GM10266 (cell line): ENCODE data around the gene MRAS.

Source experiments
- DNase-seq: peaks from one replicate; pipeline ENCODE4 v3.0.0; 2012; ENCODE audit errors: extremely low spot score
- TF ChIP-seq, protein P1 (sequence below): IDR thresholded peaks from 2 replicates; pipeline ENCODE4 v1.5.1; 2012; ENCODE audit warnings: mild to moderate bottlenecking, low read depth; ENCODE audit not compliant: control insufficient read depth, insufficient read depth; ENCODE audit errors: missing control alignments

Gene MRAS

DNA sequence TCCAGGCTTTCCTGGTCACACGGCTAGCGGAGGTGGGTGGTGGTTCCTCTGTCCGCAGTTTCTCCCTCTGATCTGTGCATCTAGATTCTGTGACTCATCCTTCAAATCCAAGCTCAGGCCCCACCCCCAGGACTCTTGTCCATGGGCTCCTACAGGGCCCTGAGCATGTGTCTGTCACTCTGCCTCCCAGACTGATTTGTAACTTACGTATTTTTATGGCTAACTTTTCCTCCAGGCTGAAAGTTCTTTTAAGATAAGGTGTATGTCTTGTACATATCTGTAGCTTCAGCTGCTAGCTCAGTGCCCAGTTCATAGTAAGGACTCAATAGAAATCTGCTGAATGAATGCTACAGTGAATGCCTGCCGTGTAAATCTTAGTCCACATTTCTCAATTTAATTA is 94.1 kb downstream of the MRAS start:
- DNase-seq, result no peak
- TF ChIP-seq, protein P1, sequence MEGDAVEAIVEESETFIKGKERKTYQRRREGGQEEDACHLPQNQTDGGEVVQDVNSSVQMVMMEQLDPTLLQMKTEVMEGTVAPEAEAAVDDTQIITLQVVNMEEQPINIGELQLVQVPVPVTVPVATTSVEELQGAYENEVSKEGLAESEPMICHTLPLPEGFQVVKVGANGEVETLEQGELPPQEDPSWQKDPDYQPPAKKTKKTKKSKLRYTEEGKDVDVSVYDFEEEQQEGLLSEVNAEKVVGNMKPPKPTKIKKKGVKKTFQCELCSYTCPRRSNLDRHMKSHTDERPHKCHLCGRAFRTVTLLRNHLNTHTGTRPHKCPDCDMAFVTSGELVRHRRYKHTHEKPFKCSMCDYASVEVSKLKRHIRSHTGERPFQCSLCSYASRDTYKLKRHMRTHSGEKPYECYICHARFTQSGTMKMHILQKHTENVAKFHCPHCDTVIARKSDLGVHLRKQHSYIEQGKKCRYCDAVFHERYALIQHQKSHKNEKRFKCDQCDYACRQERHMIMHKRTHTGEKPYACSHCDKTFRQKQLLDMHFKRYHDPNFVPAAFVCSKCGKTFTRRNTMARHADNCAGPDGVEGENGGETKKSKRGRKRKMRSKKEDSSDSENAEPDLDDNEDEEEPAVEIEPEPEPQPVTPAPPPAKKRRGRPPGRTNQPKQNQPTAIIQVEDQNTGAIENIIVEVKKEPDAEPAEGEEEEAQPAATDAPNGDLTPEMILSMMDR, result no peak

DNA sequence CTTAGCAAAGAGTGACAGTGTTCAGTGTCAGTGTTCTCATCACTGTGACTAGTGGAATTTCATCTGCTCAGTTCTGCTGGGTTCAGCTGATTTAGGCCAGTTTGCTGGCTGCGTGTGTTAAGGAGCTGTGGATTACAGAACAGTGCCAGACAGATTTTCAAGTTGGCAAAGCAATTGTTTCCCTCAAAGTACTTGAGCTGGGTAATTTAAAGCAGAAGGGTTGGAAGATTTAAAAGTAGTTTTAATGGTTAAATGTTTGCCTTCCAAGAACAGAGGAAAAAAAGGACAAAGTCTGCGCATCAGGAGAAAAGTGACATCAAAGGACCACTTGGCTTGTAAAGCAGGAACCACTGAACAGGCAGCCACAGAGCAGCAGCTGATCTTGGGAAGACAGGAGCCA is 94.7 kb downstream of the MRAS start:
- TF ChIP-seq, protein P1, result no peak
- no peak for DNase-seq

DNA sequence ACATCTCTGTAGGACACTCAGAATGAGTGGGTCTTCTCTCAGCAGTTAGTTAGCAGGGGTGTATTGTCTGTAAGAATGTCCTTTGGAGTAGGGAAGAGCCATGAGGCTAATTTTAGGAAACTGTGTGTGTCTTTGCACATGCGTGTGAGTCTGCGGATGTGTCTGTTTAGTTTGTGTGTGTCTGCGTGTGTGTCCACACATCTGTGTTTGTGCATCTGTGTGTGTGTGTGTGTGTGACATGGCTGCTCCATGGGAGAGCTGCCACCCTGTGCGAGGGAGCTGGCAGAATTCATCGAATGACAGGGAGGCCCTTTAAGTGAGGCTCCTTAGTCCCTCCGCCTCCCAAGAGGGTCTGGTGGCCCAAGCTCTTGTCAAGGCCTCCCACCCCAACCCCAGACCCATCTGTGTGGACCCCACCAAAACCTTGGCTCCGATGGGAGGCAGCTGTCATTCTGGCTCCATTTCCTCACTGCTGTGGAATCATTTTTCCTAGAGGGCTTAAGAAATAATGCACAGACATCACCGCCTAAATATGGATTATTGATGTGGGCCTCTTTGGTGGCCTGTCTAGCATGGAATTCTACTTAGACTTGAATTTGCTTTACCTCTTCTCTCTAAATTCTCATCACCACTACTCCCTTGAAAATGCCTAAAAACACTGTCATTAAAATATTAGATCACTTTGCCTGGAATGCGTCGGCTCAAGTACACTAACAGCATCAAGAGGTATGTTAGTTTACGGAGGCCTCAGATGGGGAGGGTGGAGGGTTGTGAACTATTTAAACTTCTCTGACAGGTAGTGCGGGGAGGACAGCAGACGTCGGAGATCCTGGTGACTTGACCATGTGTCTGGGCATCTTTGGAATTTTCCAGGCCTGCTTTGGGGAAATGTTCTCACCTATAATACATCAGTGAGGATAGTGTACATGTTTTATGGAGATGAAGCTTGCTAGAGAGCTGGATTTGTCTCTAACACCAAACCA is 95.4 kb downstream of the MRAS start:
- TF ChIP-seq, protein P1, result no peak
- DNase-seq, result no peak

DNA sequence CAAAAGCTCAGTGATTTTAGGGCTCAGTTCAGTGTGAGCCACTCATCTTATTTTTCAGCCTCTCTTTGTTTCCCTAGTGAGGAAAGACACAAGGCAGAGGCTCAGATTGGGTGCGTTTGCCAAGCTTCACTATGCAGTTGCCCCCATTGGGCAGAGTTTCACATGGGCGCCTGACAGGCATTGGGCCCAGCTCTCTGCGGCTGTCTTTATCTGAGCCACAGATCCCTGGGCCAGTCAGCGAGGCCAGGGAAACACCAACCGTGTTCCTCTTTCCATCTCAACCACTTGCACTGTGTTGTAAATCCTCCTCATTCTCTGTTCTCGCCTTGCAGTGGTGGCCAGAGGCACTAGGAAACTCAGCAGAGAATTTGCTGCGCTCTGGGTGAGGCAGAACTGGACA is 96.9 kb downstream of the MRAS start:
- TF ChIP-seq, protein P1, result no peak
- DNase-seq, result no peak

DNA sequence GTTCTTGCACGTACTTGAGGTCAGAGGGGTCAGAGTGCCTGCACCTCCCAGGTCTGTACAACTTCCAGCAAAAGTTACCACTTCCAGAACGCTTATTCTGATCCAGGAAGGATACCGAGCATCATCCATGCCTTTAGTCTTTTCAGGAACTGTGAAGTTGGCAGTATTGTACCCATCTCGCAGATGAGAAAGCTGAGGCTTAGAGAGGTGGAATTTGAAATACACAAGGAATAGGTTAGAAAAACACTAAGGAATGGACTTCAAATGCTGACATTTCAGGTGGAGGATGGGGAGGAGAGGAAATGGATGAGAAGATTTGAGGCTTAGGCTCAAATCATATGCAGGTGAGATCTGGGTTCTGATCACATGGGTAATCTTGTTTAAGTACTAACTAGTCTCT is 97.3 kb downstream of the MRAS start:
- TF ChIP-seq, protein P1, result no peak
- no peak for DNase-seq

DNA sequence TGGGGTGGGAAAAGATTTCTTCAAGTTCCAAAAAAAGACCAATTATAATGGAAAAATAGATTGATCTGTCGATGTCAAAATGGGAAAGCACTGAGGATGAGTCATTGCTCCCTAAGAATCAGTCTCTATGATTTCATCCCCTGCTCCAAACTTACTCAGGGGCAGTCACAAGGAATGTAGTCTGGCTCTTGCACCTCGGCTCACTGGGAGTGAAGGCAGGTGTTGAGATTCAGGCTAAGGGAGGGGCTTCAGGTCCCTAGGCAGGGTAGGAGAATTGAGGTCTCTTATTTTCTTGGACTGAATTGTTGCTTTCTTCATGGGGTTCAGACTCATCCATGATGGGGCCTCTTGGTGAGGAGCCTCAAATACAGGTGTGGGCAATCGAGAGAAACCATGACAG is 100.3 kb downstream of the MRAS start:
- TF ChIP-seq, protein P1, result no peak
- DNase-seq, result no peak

DNA sequence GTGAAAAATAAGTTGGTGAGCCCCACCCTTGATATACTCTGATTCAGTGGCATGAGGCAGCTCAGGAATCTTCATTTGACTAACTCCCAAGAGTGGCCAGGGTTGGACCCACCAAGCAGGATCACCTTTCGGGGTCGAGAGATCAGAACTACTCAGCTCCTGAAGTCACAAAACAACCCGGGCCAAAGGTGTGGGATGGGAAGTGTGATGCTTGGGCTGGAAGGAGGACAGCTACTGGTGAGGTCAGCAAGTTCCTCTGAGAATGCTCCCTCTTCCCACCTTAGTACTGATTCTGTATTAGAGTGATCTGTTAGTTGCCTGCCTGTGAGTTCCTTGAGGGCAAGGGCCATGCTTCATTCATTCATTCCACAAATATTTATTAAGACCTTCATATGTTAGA is 101.1 kb downstream of the MRAS start:
- TF ChIP-seq, protein P1, result no peak
- no peak for DNase-seq
